Left ventricle myocardium inferior (tissue), 1 donor: ENCODE measurements around the gene PRKCE. TPM values are rescaled to one million over a fixed set of nuclear protein-coding genes. Genes with fewer than 3 reads are reported as not detected.

Source experiments
- DNase-seq: peaks from one replicate; pipeline ENCODE4 v3.0.0-alpha.2; 2020
- H3K27ac ChIP-seq: fragments of 200-600 bp; replicated peaks from 2 replicates; pipeline ENCODE4 v1.8.0; 2021
- H3K27me3 ChIP-seq: fragments of 200-600 bp; 2 replicates; pipeline ENCODE4 v1.8.0; 2021; ENCODE audit warnings: low read depth
- H3K36me3 ChIP-seq: fragments of 200-600 bp; 2 replicates; pipeline ENCODE4 v1.8.0; 2021
- H3K4me1 ChIP-seq: fragments of 200-600 bp; 2 replicates; pipeline ENCODE4 v1.8.0; 2021
- H3K4me3 ChIP-seq: fragments of 200-600 bp; 2 replicates; pipeline ENCODE4 v1.8.0; 2021; ENCODE audit warnings: mild to moderate bottlenecking, moderate library complexity
- H3K9me3 ChIP-seq: fragments of 200-600 bp; replicated peaks from 2 replicates; pipeline ENCODE4 v1.8.0; 2021
- CTCF ChIP-seq: fragments of 200-600 bp; IDR thresholded peaks from 2 replicates; pipeline ENCODE4 v1.8.0; 2021; ENCODE audit warnings: antibody characterized with exemption, mild to moderate bottlenecking, borderline replicate concordance
- intact Hi-C: fragments of 100-400 bp; cut with micrococcal nuclease; formaldehyde crosslinking; loops from one replicate; pipeline ENCODE4 v1.11.0; 2022
- total RNA-seq: library from RNA; stranded (reverse); fragmentation: NEBNext Ultra II Directional; extraction: Animal tissue kit (Norgen Biotek cat#: 25700); gene quantifications from one replicate; pipeline ENCODE4 v1.2.1, GENCODE V29; 2021
- donor health status: DM: no; HTN: yes; CAD: no; lungs with severe emphysema.

The PRKCE gene
- total RNA-seq, 1 donor from 2014 or later, result 14.7 TPM

- no peaks in the 10 kb centered on the region for H3K9me3 ChIP-seq
- H3K36me3 ChIP-seq, result no peaks in the 10 kb centered on the region
- no peak for TF ChIP-seq CTCF
- no peak for DNase-seq
- no peak overlapping the region for H3K4me3 ChIP-seq
- peaks cover 65% of the 10 kb centered on the region for H3K4me1 ChIP-seq
- H3K27me3 ChIP-seq, result no peaks in the 10 kb centered on the region
- intact Hi-C loops, result no loop called here
- H3K27ac ChIP-seq, result no peak overlapping the region
These were observed 33.3 kb downstream of the PRKCE start for GRCh38 chr2:45684756-45685155.

- DNase-seq, result no peak
- H3K27me3 ChIP-seq, result no peaks in the 10 kb centered on the region
- no peak overlapping the region for H3K4me3 ChIP-seq
- no peaks in the 10 kb centered on the region for H3K36me3 ChIP-seq
- TF ChIP-seq CTCF, result no peak
- peaks cover 66% of the 10 kb centered on the region for H3K4me1 ChIP-seq
- no peaks in the 10 kb centered on the region for H3K9me3 ChIP-seq
- intact Hi-C loops, result no loop called here
- H3K27ac ChIP-seq, result no peak overlapping the region
These were observed 33.8 kb downstream of the PRKCE start for GRCh38 chr2:45685260-45685659.

- intact Hi-C loops, result no loop called here
- Histone ChIP-seq H3K4me1 (peaks cover 64% of the 10 kb centered on the region), H3K9me3 (no peaks in the 10 kb centered on the region), H3K36me3 (no peaks in the 10 kb centered on the region), H3K4me3 (no peak overlapping the region), H3K27ac (no peak overlapping the region), H3K27me3 (no peaks in the 10 kb centered on the region)
- TF ChIP-seq CTCF, result no peak
- no peak for DNase-seq
These were observed 36.5 kb downstream of the PRKCE start for GRCh38 chr2:45687964-45688363.

- H3K9me3 ChIP-seq, result no peaks in the 10 kb centered on the region
- no peaks in the 10 kb centered on the region for H3K27me3 ChIP-seq
- DNase-seq, result no peak
- H3K4me3 ChIP-seq, result no peak overlapping the region
- intact Hi-C loops, result no loop called here
- peaks cover 57% of the 10 kb centered on the region for H3K4me1 ChIP-seq
- no peaks in the 10 kb centered on the region for H3K36me3 ChIP-seq
- H3K27ac ChIP-seq, result no peak overlapping the region
- TF ChIP-seq CTCF, result no peak
These were observed 37.2 kb downstream of the PRKCE start for GRCh38 chr2:45688479-45689298.

- no peaks in the 10 kb centered on the region for H3K36me3 ChIP-seq
- no peak for TF ChIP-seq CTCF
- H3K4me1 ChIP-seq, result peaks cover 47% of the 10 kb centered on the region
- no peak overlapping the region for H3K27ac ChIP-seq
- H3K27me3 ChIP-seq, result no peaks in the 10 kb centered on the region
- no peak overlapping the region for H3K4me3 ChIP-seq
- no peaks in the 10 kb centered on the region for H3K9me3 ChIP-seq
- intact Hi-C loops, result no loop called here
- no peak for DNase-seq
These were observed 38.8 kb downstream of the PRKCE start for GRCh38 chr2:45690231-45690630.
